Measurements from ENCODE around the gene PPFIA4.

PPFIA4 gene

DNA sequence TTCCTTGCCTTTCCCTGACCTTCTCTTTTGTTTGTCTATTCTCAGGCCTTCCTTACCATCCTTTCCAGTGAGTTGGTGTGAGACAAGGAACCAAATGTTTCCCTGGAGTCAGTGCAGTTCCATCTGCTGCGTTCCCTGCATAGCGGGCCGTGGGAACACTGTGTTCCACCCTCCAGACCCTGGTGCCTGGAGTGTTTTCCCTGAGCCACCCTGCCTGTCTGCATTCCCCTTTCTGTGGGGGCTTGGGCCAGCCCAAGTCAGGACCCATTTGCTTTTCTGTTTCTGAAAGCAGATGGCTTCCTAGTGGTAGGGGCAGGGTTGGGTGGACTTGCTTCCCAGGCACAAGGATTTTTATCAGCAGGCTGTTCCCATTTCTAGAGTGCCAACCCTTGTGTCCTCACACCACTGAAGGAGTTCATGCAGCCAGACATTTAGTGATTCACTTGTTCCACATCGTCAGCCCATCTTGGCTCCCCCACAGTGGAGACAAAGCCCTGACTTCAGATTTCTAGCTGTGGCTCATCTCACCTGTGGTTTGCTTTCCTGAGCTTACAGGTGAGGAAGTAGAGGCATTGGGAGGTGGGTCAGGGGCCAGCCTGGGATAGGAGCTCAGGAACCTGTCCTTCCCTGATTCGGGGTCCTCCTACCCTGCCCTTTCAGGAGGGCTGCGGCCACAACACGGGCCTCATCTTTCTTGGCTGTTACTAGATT, 73.7 kb downstream of the PPFIA4 start:
- no peak for DNase-seq (ENCODE audit: low spot score)

DNA sequence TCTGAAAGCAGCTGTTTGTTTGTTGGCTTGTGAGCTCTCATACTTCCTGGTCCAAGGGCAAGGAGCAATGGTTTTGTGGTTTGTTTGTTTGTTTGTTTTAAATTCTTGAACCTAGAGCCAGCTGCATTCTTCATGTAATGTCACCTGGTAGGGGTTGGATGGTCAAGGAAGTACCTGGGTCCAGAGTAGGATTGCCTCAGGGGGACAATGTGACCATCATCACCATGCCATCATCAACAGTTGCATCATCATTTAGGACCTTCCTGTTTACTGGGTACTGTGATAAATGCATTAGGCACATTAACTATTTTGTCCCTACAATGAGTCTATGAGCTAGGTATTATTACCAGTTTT, 74.2 kb downstream of the PPFIA4 start:
- no peak for DNase-seq (ENCODE audit: low spot score)

DNA sequence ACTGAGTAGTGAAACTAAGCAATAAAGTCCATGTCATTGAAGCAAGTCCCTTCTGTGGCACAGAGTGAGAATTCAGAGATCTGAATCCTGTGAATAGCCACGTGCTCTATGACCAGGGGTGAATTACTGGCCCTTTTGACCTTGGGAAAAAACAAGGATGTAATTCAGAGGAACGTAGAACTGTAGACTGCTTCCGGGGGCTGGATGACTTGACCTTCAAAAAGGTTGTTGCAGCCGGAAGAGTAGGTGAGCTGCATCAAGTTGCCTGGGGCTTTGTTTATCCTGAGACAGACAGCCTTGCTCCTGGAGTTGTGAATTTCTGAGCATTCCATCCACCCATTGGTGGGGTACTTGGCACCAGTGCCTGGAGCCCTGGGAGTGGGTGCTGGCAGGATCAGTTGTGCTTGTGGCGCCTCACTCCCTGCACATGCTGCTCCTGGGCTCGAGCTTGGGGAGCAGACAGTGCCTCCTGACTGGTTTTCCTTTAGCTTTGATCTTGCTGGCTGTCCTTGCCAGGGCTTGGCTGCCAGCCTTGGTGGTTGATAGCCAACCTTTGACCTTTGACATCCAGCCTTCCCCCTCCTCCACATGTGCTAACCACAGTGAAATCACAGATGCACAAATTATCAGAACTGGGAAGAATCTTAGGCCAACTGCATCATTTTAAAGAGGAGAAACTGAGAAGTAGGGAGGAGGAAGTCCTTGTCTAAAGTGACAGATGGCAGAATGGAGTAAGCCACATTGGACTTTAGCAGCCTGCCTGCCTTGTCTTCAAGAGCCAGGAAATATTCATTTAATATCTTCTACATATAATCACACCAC, 75.7 kb downstream of the PPFIA4 start:
- DNase-seq (ENCODE audit: low spot score): no peak

DNA sequence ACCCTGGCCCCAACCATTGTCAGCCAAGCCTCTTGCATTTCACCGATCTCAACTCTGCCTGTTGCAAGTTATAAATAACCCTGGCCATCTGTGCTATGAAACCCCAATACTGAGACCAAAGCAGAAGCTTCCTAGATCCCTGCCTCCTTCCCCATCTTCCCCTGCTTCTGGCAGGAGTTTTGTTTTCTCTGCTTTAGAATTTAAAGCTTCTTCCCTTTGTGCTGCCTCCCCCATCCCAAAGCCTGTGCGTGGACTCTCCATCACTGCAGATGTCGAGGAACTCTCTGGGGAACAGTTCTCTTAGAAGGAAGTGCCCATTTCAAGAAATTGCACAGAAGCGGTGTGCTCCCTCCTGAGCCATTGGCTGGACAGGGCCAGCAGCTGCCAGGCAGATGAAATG, 76.9 kb downstream of the PPFIA4 start:
- no peak for DNase-seq (ENCODE audit: low spot score)

DNA sequence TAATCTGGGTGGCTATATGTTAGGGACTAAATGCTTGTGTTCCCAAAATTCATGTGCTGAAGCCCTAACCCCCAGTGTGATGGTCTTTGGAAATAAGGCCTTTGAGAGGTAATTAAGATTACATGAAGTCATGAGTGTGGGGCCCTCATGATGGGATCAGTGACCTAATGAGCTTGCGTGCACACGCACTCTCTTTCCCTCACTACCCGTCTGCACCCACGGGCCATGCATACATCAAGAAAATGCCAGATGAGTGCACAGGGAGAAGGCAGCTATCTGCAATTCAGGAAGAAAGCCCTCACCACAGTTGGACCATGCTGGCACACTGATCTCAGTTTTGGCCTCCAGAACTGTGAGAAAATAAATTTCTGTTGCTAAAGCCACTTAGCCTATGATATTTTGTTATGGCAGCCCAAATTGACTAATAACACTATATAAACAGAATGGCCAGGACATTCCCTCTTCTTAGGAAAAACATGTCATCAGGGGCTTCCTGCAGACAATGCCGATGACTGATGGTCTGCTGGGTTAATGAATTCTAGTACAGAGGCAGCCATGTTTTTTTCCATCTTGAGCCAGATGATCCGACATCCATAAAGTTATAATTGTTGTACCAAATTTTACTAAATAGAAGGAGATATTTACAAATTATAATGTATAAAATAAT, 77.7 kb downstream of the PPFIA4 start:
- DNase-seq (ENCODE audit: low spot score): no peak

DNA sequence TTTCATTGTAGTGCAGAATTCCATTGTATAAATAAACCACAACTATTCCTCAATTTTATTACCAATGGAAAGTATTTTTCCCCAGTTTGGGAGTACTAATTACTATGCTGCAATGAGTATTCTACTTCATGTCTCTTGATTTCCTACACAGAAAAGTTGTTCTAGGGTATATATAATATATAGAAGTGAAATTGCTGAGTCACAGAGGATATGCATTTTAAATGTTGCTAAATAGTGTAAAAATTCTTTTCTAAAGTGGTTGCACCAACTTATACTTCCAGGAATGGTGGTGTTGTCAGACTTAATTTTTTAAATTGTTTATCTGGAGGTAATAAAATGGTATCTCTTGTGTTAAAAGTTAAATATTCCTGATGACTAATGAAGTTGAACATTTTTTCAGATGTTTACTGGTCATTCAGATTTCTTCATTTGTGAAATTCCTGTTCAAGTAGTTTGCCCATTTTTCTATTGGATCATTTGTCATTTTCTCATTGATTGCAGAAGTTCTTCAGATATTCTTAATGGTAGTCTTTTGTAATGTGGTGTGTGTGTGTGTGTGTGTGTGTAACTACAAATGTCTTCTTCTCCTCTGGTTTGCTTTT, 78.6 kb downstream of the PPFIA4 start:
- no peak for DNase-seq (ENCODE audit: low spot score)

DNA sequence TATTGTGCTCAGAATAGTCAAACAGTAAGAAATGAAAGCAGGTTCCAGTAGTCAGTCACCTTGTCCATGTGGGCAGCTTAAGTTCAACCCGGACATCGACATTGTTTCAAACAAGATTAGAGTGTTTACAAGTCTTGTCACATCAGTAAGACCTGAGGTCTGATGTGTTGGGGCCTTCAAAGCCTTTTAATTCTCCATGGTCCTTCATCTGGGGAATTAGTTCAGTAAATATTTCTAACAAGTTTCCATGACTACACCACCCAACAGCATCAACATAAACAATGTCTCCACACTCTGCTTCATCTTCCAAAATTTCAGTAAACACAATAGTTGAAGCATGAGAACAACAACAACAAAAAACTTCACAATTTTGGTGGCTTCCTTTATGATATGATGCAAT, 86.2 kb downstream of the PPFIA4 start:
- no peak for DNase-seq (ENCODE audit: low spot score)

DNA sequence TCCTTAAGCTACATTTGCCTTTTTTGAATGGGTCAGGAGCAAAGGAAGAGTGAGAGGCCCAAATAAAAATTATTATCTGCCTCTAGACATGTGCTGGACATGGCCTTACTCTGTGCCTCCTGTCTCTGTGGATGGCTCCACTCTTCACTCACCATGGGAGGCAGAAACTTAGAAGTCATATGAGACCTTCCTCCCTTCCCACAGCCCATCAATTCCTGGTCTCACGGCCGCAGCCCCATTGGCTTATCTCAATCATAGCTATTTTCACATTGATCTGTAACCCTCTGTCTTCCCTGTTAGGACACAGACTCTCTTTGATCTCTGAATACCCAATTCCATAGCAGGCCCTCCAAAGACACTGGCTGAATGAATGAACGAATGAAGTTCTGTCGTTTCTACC, 87.0 kb downstream of the PPFIA4 start:
- DNase-seq (ENCODE audit: low spot score): no peak

DNA sequence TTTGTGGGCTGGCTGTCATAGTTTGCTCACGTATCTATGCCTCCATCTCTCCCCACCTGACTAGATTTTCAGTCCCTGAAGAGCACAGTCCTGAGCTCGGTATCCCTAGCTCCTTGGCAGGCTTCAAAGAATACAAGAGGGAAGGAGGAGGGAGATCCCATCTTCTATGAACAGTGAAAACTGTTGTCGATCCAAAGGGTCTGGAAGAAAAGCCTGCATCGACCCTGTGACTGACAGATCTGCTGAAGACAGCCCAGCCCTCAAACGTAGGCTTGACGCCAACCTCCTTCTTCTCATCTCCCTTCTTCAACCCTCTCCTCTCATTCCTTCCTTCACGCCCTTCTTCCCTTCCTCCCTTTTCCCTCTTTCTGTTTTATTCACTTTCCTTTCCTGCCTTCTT, 87.9 kb downstream of the PPFIA4 start:
- no peak for DNase-seq (ENCODE audit: low spot score)

DNA sequence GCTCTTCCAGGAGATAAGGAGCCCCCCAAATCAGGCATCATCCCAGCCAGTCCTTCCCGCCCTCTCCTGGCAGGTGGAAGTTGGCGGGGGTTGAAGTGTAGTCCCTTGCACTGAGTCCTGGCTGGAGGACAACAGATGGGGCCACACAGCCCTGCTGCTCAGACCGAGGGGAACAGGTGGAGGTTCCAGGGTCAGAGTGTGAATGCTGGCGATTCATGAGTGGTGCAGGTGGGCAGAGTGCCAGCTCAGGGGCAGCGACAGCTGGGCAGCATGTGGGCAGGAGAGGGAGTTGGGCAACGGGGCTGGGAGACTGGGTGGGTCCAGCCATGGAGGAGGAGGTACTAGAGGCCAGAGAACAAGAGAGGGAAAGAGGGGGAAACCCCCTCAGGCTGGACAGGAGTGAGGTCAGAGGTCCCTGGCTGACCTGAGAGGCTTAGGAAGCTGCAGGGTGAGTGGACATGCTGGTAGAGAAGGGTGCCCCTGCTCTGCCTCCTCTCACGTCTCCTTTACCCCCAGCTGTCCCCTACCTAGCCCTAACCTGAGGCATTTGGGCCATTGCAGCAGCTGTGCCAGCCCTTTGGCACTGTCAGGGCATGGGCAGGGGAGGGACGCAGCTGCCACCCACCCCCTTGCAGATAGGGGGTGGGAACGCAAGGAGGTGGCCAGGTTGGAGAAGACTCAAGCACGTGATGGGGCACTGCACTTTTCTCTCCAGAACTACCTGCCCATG, 90.0 kb downstream of the PPFIA4 start:
- no peak for DNase-seq (ENCODE audit: low spot score)

DNA sequence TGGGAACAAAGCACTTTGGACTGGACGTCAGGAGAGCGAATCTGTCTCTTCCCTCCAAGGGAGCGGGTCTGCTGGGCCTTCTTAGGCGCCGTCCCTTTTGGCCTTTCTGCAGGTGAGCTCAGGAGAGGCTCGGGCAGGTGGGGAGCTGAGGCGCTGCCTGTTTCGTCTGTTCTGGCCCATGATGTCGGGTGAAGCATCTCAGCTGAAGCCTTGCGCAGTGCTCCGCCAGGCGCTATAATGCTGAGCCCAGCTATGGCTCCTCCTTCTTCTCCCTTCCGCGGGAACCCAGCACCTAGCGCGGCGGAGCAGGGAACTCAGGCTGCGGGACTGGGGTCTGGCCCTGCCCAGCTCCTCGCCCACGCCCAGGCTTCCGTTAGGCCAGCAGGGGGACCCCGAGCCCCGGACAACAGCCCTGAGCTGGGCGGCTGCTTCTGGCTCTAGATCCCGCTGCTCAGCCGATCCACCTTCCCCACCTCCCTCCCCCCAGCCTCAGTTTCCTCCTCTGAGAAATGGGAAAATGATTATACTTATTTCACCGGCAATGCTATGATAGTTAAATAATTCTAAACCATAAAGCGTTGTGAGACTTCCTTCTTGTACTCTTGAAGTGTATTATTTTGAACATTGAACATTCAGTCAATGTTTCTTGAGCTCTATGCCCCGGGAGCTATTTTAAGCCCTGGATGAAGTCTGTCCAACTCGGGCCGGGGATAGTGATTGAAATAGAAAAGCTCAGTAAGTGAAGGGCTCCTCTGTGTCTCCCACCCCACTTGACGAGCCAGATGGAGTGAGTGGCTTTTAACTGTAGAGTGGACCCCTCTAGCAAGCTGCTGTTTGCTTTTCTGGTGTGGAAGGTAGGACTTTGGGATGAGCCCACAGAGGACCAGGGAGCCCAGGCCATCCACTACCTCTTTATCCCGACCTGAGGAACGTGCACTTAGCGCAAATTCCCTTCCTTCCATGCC, 91.6 kb downstream of the PPFIA4 start:
- peak; percentile 46 for DNase-seq (ENCODE audit: low spot score)

DNA sequence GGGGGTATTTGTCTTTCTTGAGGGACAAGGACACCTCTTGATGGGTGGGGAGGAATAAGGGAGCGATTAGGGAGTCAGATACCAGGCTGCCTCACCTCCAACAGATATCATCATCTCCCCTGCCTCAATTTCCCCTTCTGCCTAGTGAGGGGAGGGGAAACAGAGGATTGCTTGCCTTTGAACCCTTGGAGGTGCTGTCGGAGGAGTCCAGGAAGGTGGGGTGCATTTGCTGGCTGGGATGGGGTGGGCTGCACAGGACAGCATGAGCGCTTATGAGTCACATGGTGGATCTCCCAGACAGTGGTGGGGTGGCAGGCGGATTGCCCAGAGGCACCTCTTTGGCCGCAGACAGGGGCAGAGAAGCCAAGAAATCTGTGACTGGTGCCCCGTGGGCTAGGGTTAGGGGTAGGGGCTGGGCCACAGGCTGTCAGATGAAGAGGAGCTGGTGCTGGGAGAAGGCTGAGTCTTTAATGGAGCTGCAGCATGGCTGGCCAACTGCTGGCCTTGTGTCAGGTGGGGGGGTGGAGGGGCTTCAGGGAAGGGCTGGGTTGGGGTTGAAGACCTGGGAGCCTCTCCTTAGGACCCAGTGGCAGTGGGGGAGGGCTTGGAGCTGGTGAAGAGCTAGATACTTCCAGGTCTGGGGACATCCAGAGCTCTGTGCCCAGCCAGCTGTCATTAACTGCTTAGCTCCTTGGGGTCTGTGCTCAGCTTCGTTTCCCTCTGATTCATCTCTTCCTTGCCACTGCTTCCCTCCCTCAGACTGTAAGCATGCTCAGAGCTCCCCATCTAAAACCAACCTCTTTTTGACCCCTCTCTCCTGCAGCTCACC, 94.2 kb downstream of the PPFIA4 start:
- no peak for DNase-seq (ENCODE audit: low spot score)

DNA sequence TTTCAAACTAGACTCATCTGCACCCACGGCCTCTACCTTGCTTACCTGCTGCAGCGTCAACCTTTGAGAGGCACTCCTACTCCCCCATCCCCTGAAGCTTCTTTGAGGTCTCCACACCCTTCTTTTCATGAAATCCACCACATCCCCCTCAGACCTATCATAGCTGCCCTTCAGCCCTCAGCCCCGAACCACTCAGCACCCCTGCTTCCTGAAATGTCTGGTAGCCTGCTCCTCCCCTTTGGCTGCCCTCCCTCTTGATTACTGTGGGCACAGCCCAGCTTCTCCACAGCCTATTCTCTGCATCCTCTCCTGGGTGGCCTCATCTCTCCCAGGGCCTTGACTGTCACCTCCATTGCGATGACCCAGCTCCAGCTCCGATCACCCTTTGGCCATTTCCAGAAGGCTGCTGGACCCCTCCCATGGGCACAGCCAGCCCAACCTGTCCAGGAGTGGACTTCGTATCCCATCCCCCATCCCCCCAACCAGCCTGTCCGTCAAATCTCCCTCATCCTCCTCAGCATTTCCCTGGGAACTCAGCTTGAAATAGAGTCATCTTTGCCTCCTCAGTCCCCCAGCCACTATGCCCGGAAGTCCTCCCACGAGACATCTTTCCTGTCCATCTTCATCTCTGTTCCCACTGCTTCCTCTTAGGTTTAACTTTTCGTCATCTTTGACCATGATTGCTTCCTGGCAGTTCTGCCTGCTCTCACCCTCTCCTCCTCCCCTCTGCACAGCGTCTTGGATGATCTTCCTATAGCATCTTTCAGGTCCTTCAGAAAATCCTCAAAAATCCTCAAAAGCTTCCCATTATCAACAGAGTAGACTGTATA, 95.1 kb downstream of the PPFIA4 start:
- no peak for DNase-seq (ENCODE audit: low spot score)

DNA sequence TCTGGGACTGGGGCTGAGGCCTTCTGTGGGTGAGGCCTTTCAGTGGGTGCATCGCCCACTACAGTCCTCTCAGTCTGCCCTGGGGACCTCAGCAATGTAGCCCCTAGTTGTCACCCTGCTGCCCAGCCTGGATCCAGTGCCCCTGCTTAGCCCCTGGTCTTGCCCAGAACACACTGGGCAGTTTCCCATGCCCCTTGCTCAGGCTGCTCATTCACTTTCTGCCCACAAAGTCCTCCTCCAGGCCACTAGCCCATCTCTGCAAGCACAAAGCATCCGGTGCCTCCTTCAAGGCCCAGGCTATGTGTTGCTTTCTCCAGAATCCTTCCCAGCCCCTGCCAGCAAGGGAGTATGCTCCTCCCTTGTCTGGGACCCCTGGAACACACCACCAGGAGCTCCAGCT, 95.9 kb downstream of the PPFIA4 start:
- DNase-seq (ENCODE audit: low spot score): no peak

DNA sequence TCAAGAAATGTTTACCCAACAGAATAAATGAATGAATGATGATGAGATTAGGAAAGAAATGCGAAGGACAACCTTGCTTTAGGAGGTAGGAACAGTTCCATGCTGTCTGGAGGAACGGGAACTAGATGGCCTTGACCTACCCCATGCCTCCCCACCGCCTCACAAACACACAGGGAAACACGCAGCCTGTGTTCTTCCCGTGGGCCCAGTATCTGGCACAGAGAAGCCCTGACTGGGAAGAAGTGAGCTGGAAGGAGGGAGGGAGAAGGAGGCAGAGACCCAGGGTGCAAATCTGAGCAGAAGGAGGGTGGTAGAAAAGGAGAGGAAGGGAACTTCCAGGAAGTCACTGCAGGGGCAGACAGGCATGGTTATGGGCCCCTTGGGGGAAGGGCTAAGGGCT, 97.7 kb downstream of the PPFIA4 start:
- DNase-seq (ENCODE audit: low spot score): no peak

DNA sequence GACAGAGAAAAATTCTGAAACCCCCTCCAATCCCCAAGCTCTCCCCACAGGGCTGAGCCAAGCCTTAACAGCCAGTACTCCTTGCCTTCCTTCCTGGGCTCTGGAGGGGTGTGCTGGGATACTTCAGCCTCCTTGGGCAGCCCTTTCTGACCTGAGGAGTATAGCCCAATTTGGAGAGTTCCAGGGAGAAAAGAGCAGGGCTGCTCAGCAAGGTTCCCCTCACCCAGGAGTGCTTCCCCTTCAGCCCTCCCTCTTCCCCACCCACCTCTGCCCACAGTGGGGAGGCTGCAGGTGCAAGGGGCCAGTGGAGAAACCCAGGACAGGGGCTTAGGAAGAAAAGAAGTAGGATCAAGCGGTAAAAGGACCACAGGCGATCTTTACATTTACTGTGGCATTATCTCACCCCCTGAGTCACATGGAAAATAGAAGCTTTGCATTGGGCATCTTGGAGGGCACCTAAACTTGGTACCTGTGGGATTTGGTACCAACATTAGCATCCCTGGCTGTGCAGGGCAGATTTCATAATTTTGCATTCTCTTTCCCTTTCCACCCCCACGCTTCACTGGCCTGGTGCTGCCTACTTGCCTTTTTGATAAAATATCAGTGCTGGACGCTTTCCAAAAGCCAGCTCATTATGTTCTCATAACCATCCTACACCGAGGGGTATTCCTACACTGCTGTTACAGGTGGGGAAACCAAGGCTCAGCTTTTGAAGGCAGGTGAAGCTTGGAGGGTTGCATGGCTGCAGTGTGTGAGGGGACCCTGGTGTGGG, 98.4 kb downstream of the PPFIA4 start:
- no peak for DNase-seq (ENCODE audit: low spot score)

DNA sequence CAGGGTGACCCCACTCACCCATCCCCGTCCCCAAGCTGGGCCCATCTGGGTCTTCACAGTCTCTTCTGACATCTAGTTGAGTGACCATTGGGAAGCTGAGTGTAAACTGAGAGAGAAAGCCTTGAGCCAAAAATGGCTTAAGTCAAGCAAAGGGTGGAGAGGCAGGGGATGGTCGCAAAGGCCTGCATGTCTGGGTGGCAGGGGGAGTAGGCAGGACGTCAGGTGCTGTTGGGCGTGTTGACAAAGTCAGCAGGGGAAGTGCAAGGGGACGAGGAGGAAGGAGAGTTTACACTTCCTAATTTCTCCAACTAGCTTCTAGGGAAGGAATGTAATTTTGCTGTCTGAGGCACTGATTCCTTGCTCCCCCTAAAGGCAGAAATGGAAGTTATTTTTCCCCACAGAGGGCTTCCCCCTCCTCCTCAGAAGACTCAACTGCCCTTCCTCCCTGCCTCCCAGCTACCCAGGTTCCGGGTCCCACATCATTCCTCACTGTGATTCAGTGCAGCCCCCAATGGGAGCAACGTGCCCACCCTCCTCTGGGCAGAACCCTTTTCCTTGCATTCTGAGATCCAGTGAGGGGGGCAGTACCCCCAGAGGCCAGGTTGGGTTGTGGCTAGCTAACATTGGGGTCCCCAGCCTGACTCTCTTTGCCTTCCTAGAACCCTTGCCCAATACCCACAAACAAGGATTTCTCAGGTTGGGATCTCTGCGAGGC, 100.0 kb downstream of the PPFIA4 start:
- no peak for DNase-seq (ENCODE audit: low spot score)
